Germinal center (tissue), 1 donor: ENCODE results near the gene ATP2A3.
"Not testable (repeated sequence)": the region's sequence is repeated elsewhere in the genome, so short reads cannot be mapped to it uniquely, and the experiment has no call there.

Source experiments
- DNase-seq: peaks from one replicate; pipeline ENCODE4 v3.0.0; 2012; ENCODE audit warnings: mixed read lengths, low spot score

Gene ATP2A3

GRCh38 chr17:3991699-3992098 is 27.5 kb upstream of the ATP2A3 start:
- not testable (repeated sequence) for DNase-seq

GRCh38 chr17:3990386-3991127 is 26.3 kb upstream of the ATP2A3 start:
- no peak for DNase-seq

GRCh38 chr17:3989041-3989886 is 25.0 kb upstream of the ATP2A3 start:
- DNase-seq, result no peak

- no peak for DNase-seq
These were observed 24.2 kb upstream of the ATP2A3 start for GRCh38 chr17:3988297-3989040.

GRCh38 chr17:3986939-3987335 is 22.7 kb upstream of the ATP2A3 start:
- DNase-seq, result no peak

- no peak for DNase-seq
These were observed 22.2 kb upstream of the ATP2A3 start for GRCh38 chr17:3986270-3986938.

GRCh38 chr17:3985846-3986245 is 21.6 kb upstream of the ATP2A3 start:
- DNase-seq, result no peak

- no peak for DNase-seq
These were observed 19.6 kb upstream of the ATP2A3 start for GRCh38 chr17:3983606-3984484.

GRCh38 chr17:3982541-3983017 is 18.3 kb upstream of the ATP2A3 start:
- DNase-seq, result no peak

- DNase-seq, result no peak
These were observed 17.9 kb upstream of the ATP2A3 start for GRCh38 chr17:3982113-3982512.

GRCh38 chr17:3981455-3981854 is 17.2 kb upstream of the ATP2A3 start:
- no peak for DNase-seq

- DNase-seq, result no peak
These were observed 16.3 kb upstream of the ATP2A3 start for GRCh38 chr17:3980381-3981014.

- DNase-seq, result no peak
These were observed 15.0 kb upstream of the ATP2A3 start for GRCh38 chr17:3979290-3979611.

GRCh38 chr17:3978421-3979289 is 14.4 kb upstream of the ATP2A3 start:
- DNase-seq, result no peak

- no peak for DNase-seq
These were observed 13.2 kb upstream of the ATP2A3 start for GRCh38 chr17:3977387-3977786.

- DNase-seq, result no peak
These were observed 12.5 kb upstream of the ATP2A3 start for GRCh38 chr17:3976675-3977171.

- DNase-seq, result no peak
These were observed 10.7 kb upstream of the ATP2A3 start for GRCh38 chr17:3974980-3975379.

GRCh38 chr17:3974138-3974687 is 10.0 kb upstream of the ATP2A3 start:
- DNase-seq, result no peak

- no peak for DNase-seq
These were observed 9.4 kb upstream of the ATP2A3 start for GRCh38 chr17:3973495-3974137.
